SH-SY5Y (cell line): ENCODE data around the gene PLEKHG4.

Experiments used
- GATA2 ChIP-seq: IDR thresholded peaks from 2 replicates; pipeline ENCODE4 v1.6.1; 2011; ENCODE audit warnings: mild to moderate bottlenecking, low read depth, low read length
- GATA3 ChIP-seq: IDR thresholded peaks from 2 replicates; pipeline ENCODE4 v1.6.1; 2011; ENCODE audit warnings: low read depth, mild to moderate bottlenecking, low read length, moderate library complexity

The PLEKHG4 gene

GRCh38 chr16:67250045-67250327 lies 29.3 kb upstream of the PLEKHG4 start:
- TF ChIP-seq GATA2, result no peak
- no peak for TF ChIP-seq GATA3

GRCh38 chr16:67252609-67253497 lies 26.5 kb upstream of the PLEKHG4 start:
- TF ChIP-seq GATA3 (no peak), GATA2 (no peak)

GRCh38 chr16:67254801-67255552 lies 24.4 kb upstream of the PLEKHG4 start:
- no peak for TF ChIP-seq GATA2
- TF ChIP-seq GATA3, result no peak

GRCh38 chr16:67255553-67256221 lies 23.6 kb upstream of the PLEKHG4 start:
- TF ChIP-seq GATA2 (no peak), GATA3 (no peak)

GRCh38 chr16:67256701-67257230 lies 22.6 kb upstream of the PLEKHG4 start:
- no peak for TF ChIP-seq GATA3
- no peak for TF ChIP-seq GATA2

GRCh38 chr16:67257486-67258160 lies 21.7 kb upstream of the PLEKHG4 start:
- TF ChIP-seq GATA3 (no peak), GATA2 (no peak)

- TF ChIP-seq GATA2 (no peak), GATA3 (no peak)
These were observed 21.0 kb upstream of the PLEKHG4 start for GRCh38 chr16:67258161-67258835.

- TF ChIP-seq GATA3, result no peak
- TF ChIP-seq GATA2, result no peak
These were observed 19.6 kb upstream of the PLEKHG4 start for GRCh38 chr16:67259705-67260104.

- TF ChIP-seq GATA3, result no peak
- no peak for TF ChIP-seq GATA2
These were observed 18.8 kb upstream of the PLEKHG4 start for GRCh38 chr16:67260426-67261063.

- no peak for TF ChIP-seq GATA3
- no peak for TF ChIP-seq GATA2
These were observed 16.1 kb upstream of the PLEKHG4 start for GRCh38 chr16:67263201-67263600.

GRCh38 chr16:67264277-67264676 lies 15.1 kb upstream of the PLEKHG4 start:
- TF ChIP-seq GATA2, result no peak
- TF ChIP-seq GATA3, result no peak

- no peak for TF ChIP-seq GATA2
- no peak for TF ChIP-seq GATA3
These were observed 14.5 kb upstream of the PLEKHG4 start for GRCh38 chr16:67264866-67265265.

GRCh38 chr16:67265834-67266233 lies 13.5 kb upstream of the PLEKHG4 start:
- no peak for TF ChIP-seq GATA2
- TF ChIP-seq GATA3, result no peak

- TF ChIP-seq GATA3, result no peak
- TF ChIP-seq GATA2, result no peak
These were observed 11.2 kb upstream of the PLEKHG4 start for GRCh38 chr16:67268136-67268579.

- TF ChIP-seq GATA2 (no peak), GATA3 (no peak)
These were observed 9.6 kb upstream of the PLEKHG4 start for GRCh38 chr16:67269766-67270165.
